Stimulated activated CD8-positive, alpha-beta memory T cell treated with anti-CD3 and anti-CD28 coated beads, Interleukin-12 subunit alpha, Interleukin-12 subunit beta, amount 100 ng/mL, for 1 hour (primary cell): ENCODE measurements around the gene OSMR.

Experiments used
- DNase-seq: peaks from one replicate; pipeline ENCODE4 v3.0.0-alpha.2; 2020; ENCODE audit warnings: low read depth

The OSMR gene

GRCh38 chr5:38926121-38926520, 80.3 kb downstream of the OSMR start:
- DNase-seq = no peak

- DNase-seq = no peak
These were observed 81.7 kb downstream of the OSMR start for GRCh38 chr5:38927470-38927869.

DNA sequence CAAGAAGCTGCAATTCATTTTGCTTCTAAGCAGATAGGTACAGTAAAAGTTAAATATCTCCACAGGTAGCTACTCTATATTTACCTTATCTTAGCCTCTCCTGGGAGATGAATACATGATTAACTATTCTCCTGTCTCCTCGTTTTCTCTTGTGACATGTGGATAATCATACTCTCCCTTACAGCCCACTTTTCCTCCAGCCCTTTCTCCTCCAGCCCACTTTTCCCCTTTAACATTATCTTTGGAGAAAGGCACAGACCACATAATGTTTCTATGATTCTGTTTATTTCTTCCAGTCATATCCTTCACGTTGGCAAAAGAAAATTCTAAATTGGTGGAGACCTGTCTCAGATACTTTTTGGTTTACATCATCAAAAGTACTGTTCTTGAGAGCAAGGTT, 84.0 kb downstream of the OSMR start:
- no peak for DNase-seq

DNA sequence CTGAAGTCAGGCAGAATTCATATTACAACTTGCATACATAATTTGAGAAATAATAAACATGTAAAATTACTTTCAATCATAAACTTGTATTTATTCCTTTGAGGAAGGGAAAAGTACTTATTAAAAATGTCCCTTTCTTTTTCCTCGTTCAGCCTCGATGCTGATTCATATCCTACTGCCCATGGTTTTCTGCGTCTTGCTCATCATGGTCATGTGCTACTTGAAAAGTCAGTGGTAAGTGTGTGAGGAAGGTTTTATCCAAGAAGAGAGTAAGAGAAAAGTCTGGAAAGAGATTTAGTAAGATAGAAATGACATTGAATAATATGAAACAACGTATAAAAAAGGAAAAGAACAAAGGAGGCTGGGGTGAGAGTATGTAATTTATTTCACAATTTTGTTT, 85.9 kb downstream of the OSMR start:
- no peak for DNase-seq

- DNase-seq = no peak
These were observed 87.1 kb downstream of the OSMR start for GRCh38 chr5:38932854-38933408.

DNA sequence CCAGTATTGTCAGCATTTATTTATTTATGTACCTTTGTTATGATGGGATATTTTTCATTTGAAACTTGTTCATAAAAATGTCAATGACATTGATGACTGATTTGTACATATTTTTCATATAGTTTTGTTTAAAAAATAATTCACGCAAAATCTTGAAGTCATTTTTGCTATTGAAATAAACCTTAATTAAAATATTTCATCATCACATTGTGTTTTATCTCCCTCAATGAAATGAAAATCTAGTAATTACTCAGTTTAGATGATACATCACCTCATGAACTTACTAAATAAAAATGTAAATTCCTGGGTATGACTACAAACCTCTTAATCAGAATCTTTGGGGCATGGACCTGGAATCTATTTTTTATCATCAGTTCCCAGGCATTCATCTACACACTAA, 89.6 kb downstream of the OSMR start:
- DNase-seq = no peak

- no peak for DNase-seq
These were observed 90.5 kb downstream of the OSMR start for GRCh38 chr5:38936269-38936668.

DNA sequence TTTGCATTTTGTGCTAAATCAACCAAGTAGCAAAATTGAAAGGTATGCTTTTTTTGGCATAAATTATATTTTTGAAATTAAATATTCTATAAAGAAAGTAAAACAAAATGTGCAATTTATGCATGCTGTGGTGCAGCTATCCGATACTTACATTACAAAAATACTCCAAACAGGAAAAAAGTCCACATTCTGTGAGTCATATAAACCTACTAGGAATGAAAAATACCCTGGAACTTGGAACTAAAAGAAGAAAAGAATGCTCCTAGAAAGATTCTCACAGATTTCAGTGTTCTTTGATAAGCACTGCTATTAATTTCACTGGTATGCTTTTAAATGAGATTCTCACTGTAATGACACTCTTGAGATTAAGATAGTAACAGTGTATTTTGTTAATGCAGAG, 92.6 kb downstream of the OSMR start:
- no peak for DNase-seq

GRCh38 chr5:38938973-38939372, 93.2 kb downstream of the OSMR start:
- no peak for DNase-seq

- no peak for DNase-seq
These were observed 94.5 kb downstream of the OSMR start for GRCh38 chr5:38940230-38940858.

DNA sequence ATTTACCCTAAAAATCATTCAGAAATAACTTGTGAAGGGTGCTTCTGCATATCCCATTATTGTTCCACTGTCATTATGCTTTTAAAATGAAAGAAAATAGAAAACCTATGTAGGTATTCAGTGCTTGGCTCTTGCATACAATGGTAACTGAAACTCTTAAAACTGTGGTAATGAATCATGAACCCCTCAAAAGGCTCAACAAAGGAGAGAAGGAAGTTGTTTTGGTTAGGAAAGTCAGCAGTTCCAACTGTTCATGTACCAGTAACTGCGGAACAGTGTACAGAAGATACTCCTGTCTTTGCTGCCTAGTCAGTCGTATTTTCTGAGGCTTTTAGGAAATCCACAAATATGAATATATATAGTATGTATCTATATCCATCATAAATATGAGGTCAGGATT, 96.1 kb downstream of the OSMR start:
- DNase-seq = no peak

DNA sequence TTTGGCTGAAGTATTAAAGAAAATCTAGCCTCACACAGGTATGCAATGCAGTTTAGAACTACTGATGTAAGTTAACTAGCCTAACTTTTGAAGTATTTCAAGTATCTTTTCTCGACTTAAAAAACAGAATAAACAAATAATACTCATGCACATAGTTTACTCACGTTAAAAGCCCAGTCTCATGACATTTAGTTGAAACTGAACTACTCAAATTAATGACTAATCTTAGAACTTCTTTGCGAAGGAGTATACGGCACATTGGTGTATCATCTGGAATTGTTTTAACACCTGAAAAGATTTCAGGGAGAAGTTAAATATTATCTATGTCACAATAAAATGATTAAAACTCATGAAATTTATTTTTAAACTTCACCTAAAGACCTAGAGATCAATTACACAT, 98.5 kb downstream of the OSMR start:
- DNase-seq = no peak

- DNase-seq = no peak
These were observed 102.7 kb downstream of the OSMR start for GRCh38 chr5:38948501-38948900.

DNA sequence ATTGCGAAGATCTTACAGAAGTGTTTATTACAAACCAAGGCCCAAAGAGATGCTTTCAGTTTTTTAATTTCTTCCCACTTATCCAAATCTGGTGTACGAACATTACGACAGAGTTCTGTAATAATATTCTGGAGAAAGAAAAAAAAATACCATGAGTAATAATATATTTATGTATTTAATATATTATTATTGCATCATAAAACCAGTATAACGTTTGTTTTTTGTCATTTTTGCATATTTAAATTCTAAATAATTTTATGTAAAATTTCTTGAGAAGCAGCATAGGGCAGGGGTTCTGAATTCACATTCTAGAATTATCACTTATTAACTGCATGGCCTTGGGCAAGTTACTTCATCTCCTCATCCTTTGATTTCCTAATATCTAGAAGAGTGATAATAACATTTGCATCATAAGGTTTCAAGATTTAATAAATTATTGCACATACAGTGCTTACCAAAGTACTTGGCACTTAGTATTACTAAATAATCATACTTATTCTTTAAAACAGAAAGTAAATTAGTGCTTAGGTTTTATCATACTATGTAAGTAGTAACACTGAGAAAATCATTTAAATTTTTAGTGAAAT, 107.7 kb downstream of the OSMR start:
- no peak for DNase-seq

DNA sequence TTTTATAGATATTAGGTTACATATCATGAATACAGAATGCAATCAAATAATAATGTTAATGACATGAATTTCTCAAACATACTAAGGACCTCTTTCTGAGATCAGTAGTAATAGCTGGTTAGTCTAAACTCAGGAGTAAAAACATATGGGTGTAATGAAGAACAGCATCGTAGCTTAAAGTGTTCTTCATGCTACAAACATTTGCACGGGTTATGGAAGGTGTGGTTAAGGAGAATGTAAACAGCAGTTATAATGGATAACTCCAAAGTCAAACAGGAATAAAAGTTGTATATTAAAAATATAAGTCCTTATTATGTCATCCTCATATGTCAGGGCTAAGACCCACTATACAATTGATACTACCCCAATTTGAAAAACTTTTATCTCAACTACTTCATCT, 115.9 kb downstream of the OSMR start:
- no peak for DNase-seq

GRCh38 chr5:38968665-38969064, 122.9 kb downstream of the OSMR start:
- no peak for DNase-seq

DNA sequence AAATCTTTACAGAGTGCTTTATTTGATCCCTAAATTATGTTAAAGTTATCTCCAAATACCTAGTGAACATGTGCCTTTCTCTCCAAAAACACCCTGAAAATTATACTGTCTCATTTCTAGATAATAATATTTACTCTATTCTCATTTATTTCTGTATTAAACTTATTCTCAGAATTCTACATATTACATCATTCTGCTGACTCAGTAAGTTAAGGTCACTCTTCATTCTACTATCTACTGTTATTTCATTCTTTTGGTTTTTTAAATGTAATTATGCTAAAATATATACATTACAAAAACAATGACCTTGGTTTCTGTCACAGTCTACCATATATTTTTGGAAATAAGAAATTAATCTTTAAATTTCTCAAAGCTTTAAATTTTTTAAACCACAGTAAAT, 132.2 kb downstream of the OSMR start:
- no peak for DNase-seq

GRCh38 chr5:38979535-38979934, 133.7 kb downstream of the OSMR start:
- no peak for DNase-seq
